Posterior cingulate gyrus (tissue), 11 donors: ENCODE results near the gene DEDD.

Experiments
- DNase-seq, 10 donors: peaks; one replicate each; pipeline versions ENCODE4 v3.0.0 to v3.0.0-alpha.2; 2020 to 2021; ENCODE audit warnings: mixed read lengths in 3 of 10
- intact Hi-C: fragments of 100-400 bp; cut with DNase I; formaldehyde crosslinking; loops from one replicate; pipeline ENCODE4 v1.15.1; 2023

DEDD gene

GRCh38 chr1:161099090-161099802 is 33.2 kb downstream of the DEDD start:
- intact Hi-C loops: loop anchor here (5.0 kb wide), 4 partner anchors 33 to 372 kb away; partner anchors contain the start of genes DEDD and USF1
- DNase-seq: no peak

GRCh38 chr1:161098210-161099068 is 34.0 kb downstream of the DEDD start, which contains the start of gene KLHDC9:
Gene KLHDC9 (plus strand): TSS chr1:161098361. CDS start chr1:161098536, 175 bp downstream.
- intact Hi-C loops: loop anchor here (5.0 kb wide), 4 partner anchors 34 to 371 kb away; partner anchors contain the start of genes DEDD and USF1
- peak; percentile 53 to 98 (median 80) for DNase-seq

GRCh38 chr1:161096530-161096929 is 35.9 kb downstream of the DEDD start:
- DNase-seq: no peak
- intact Hi-C loops: loop anchor here (5.0 kb wide), 4 partner anchors 36 to 369 kb away; partner anchors contain the start of genes DEDD and USF1

GRCh38 chr1:161096015-161096414 is 36.5 kb downstream of the DEDD start:
- intact Hi-C loops: loop anchor here (5.0 kb wide), 4 partner anchors 36 to 369 kb away; partner anchors contain the start of genes DEDD and USF1
- no peak for DNase-seq

- intact Hi-C loops: loop anchor here (5.0 kb wide), 4 partner anchors 37 to 368 kb away; partner anchors contain the start of genes DEDD and USF1
- DNase-seq: no peak
These were observed 37.2 kb downstream of the DEDD start for GRCh38 chr1:161095230-161095629.

GRCh38 chr1:161094481-161094880 is 38.0 kb downstream of the DEDD start:
- intact Hi-C loops: no loop called here
- DNase-seq: no peak

GRCh38 chr1:161092621-161093028 is 39.8 kb downstream of the DEDD start:
- no peak for DNase-seq
- intact Hi-C loops: no loop called here

- intact Hi-C loops: no loop called here
These were observed 40.5 kb downstream of the DEDD start for GRCh38 chr1:161091796-161092507.

GRCh38 chr1:161091093-161091492 is 41.4 kb downstream of the DEDD start:
- intact Hi-C loops: no loop called here

More at GRCh38 chr1:161091796-161092507, 40.5 kb downstream of the DEDD start:
- DNase-seq: peak in 1 of 10 donors; percentile 22

GRCh38 chr1:161090617-161091016 is 41.9 kb downstream of the DEDD start:
- no peak for DNase-seq
- intact Hi-C loops: no loop called here

More at GRCh38 chr1:161091093-161091492, 41.4 kb downstream of the DEDD start:
- DNase-seq: no peak

GRCh38 chr1:161089938-161090337 is 42.5 kb downstream of the DEDD start:
- DNase-seq: no peak
- intact Hi-C loops: no loop called here

- intact Hi-C loops: no loop called here
- peak in 1 of 10 donors; percentile 39 for DNase-seq
These were observed 43.1 kb downstream of the DEDD start, which contains the start of gene NECTIN4 for GRCh38 chr1:161089251-161089924. Gene NECTIN4 (minus strand): TSS chr1:161089558. CDS start chr1:161089296, 262 bp downstream.

- no peak for DNase-seq
- intact Hi-C loops: no loop called here
These were observed 43.8 kb downstream of the DEDD start for GRCh38 chr1:161088587-161089110.

GRCh38 chr1:161086457-161086856 is 46.0 kb downstream of the DEDD start:
- intact Hi-C loops: no loop called here
- no peak for DNase-seq

GRCh38 chr1:161085165-161085564 is 47.3 kb downstream of the DEDD start:
- DNase-seq: peak in 1 of 10 donors; percentile 27
- intact Hi-C loops: no loop called here

- intact Hi-C loops: no loop called here
- peak in 1 of 10 donors; percentile 13 for DNase-seq
These were observed 47.9 kb downstream of the DEDD start for GRCh38 chr1:161084597-161084988.

- intact Hi-C loops: no loop called here
These were observed 48.5 kb downstream of the DEDD start for GRCh38 chr1:161083748-161084596.

GRCh38 chr1:161082996-161083747 is 49.3 kb downstream of the DEDD start:
- no peak for DNase-seq
- intact Hi-C loops: no loop called here

More at GRCh38 chr1:161083748-161084596, 48.5 kb downstream of the DEDD start:
- no peak for DNase-seq
